GM12865 (cell line): ENCODE results near the gene HLCS.

ENCODE experiments used
- DNase-seq: peaks from one replicate; pipeline ENCODE4 v3.0.0; 2010; ENCODE audit warnings: low read depth
- H3K4me3 ChIP-seq: 2 replicates; pipeline ENCODE4 v1.5.1; 2011; ENCODE audit warnings: mild to moderate bottlenecking, low read depth, low read length, control low read depth
- CTCF ChIP-seq: IDR thresholded peaks from 2 replicates; pipeline ENCODE4 v1.5.1; 2011; ENCODE audit warnings: low read length, control low read depth, low read depth, inconsistent platforms; ENCODE audit not compliant: insufficient read depth; ENCODE audit errors: missing control alignments

HLCS gene

GRCh38 chr21:36980280-36981048 lies 14.0 kb upstream of the HLCS start:
- TF ChIP-seq CTCF, result no peak
- DNase-seq, result no peak
- no peak overlapping the region for H3K4me3 ChIP-seq

GRCh38 chr21:36976882-36977651 lies 10.6 kb upstream of the HLCS start:
- H3K4me3 ChIP-seq, result no peak overlapping the region
- peak; percentile 83 for DNase-seq
- TF ChIP-seq CTCF, result peak; percentile 57

- no peak for DNase-seq
- TF ChIP-seq CTCF, result no peak
- H3K4me3 ChIP-seq, result no peak overlapping the region
These were observed 9.9 kb upstream of the HLCS start for GRCh38 chr21:36976228-36976861.

GRCh38 chr21:36974851-36975192 lies 8.4 kb upstream of the HLCS start:
- TF ChIP-seq CTCF, result no peak
- H3K4me3 ChIP-seq, result no peak overlapping the region
- DNase-seq, result no peak

GRCh38 chr21:36973986-36974850 lies 7.7 kb upstream of the HLCS start:
- DNase-seq, result no peak
- no peak for TF ChIP-seq CTCF
- no peak overlapping the region for H3K4me3 ChIP-seq

- no peak overlapping the region for H3K4me3 ChIP-seq
- TF ChIP-seq CTCF, result no peak
- DNase-seq, result no peak
These were observed 2.5 kb upstream of the HLCS start for GRCh38 chr21:36968976-36969375.
